HG03060 (cell line): ENCODE results near the gene GEMIN5.

Source experiments
- ATAC-seq: cut with Tn5 transposase; IDR thresholded peaks from one replicate; pipeline ENCODE4 v1.9.1; 2021; ENCODE audit warnings: low read depth, moderate number of reproducible peaks; ENCODE audit not compliant: unreplicated experiment

Gene GEMIN5

DNA sequence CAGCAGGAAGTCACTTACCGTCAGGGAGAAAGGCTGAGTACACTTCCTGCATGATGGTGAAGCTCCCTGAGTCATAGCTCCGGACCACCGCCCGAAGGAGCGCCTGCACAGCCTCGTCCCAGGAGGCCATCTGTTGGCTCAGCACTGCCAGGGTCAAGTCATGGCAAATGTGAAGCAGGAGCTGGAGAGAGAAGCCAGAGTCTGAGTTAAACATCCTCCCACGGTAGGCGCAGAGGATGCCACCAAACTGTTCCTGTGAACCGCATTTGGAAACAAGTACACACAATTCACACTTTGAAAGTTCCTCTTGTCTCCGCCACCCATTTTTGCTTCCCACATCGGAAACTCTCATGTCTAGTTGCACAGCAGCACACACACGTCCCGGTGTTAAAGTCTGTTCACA is 45.6 kb downstream of the GEMIN5 start:
- ATAC-seq = no peak

DNA sequence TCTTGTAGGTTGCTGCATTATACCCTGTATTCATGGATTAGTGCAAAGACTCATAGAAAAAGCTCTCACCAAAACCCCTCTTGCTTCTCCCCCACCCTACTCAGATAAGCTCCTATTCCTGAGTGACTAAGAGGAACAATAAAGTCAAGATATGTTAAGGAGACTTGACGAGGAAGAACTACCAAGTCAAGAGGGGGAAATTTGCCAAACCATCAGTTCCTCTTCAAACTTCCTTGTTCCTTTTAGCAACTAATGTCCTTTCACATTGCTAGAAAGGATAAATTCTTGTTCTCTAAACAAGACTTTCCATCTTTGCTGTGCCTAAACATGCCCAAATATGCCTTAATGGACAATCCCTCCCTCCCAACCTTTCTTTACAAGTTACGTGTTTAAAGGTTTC is 52.6 kb downstream of the GEMIN5 start:
- no peak for ATAC-seq

DNA sequence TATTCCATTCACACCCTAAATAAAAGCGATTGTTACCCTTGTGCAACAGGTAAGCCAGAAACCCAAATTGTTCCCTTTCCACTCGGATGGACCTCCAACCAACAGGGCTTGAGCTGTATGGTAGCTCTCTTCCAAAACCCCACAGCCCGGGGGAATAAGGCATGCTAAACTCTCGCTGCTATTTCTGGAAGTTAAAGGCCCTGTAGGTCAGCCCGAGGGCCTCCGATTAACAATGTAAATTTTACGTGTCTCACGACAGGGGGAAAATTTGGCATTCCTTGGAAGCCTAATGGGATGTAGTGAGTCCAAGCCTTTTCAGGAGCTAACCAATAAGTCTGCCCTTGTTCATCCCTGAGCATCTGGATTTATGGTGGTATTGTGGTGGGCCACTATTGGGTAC is 53.6 kb downstream of the GEMIN5 start:
- no peak for ATAC-seq

DNA sequence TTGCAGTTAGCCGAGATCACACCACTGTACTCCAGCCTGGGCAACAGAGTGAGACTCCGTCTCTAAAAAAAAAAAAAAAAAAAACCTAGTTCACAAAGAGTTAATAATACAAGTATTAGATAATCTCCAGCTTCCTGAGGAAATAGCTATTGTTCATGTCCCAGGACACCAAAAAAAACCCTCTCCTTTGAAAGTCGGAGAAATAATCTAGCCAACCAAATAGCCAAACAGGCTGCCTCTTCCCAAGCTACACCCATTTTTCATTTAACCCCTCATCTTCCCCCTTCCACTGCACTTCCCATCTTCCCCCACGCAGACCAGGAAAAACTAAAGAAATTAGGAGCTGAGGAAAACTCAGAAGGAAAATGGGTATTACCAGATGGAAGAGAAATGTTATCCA is 56.0 kb downstream of the GEMIN5 start:
- no peak for ATAC-seq

DNA sequence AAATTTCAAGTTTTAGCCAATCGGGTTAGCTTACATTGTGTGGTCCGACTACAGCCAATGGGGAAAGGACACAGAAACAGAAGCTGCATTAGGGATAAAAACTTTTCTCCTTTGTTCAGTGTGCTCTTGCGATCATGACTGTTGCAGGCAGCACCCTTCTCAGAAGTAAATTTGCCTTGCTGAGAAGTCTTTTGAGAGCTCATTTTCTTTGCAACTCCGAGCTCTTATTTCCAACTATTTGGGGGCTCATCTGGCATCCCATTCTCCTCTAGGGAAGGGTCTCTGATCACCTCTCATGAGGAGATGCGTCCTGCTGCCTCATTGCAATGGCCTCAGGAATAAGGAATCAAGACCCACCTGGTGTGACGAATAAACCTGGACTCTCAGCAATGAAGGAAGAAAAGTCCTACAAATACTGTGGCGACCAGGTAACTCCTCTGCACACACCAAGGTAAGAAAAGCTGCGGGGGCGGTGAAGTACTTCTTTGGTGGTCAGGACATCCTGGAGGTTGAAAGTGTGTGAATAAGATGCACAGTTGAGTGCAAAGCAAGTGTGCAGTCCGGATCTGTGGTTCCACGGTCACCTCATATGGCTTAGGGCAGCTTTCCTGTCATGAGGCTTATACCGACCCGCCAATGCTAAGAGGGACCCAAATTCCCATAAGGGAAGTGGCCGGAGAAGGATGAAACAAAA is 59.2 kb downstream of the GEMIN5 start:
- ATAC-seq = no peak

DNA sequence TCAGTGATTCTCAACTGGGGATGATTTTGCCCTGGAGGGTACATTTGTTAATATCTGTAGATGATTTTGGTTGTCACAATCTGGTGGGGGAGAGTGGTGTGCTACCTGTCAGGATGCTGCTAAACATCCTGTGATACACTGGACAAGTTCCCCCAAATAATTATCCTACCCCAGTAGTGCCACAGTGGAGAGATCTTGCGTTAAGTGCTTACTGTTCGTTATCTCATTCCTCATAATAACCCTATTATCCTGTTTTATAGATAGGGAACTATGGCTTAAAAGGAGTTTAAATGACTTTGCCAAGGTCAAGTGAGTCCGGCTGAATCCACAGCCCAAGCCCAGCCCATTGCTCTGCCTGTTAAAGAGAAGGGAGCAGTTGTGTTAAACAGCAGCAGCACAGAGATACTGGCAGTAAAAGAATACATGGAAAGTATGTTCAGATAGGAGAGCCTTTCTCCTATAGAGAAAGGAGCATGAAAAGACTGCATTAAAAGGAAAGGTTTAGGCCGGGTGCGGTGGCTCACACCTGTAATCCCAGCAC is 64.2 kb downstream of the GEMIN5 start:
- ATAC-seq = no peak

DNA sequence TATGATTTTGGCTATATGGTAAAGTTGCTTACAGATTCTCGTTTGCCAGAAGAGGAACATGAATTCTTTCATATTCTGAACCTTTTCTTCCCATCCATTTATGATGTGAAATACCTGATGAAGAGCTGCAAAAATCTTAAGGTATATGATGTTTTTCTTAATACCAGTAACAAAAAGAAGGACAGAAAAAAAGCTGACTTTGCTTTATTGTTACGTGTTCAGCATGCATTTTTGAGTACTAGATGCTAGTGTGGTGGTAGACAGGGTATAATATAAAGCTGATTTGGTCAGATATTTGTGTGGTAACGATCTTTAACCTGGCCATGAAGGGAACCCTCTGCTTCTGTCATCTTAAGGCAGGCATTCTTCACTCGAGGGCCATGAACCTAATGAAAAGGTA is 66.3 kb downstream of the GEMIN5 start:
- no peak for ATAC-seq

DNA sequence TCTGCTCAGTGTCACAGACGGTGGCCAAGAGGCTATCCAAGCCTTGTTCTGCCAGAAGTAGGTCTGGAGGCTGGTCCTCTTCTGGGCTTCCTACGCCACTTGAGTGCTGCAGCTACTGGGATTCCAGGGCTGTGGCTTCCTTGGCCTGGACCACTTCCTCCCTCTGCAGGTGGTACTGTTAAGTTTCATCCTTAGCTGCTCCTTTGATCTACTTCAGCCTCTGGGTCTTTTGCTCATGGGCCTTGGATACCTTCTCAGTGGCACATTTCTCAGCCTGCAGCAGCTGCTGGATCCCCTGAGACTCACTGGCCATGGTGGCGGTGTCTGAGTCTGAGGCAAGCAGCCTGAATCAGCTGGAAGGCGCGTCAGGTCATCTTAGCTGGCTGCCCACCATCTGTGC is 69.3 kb downstream of the GEMIN5 start:
- ATAC-seq = no peak

DNA sequence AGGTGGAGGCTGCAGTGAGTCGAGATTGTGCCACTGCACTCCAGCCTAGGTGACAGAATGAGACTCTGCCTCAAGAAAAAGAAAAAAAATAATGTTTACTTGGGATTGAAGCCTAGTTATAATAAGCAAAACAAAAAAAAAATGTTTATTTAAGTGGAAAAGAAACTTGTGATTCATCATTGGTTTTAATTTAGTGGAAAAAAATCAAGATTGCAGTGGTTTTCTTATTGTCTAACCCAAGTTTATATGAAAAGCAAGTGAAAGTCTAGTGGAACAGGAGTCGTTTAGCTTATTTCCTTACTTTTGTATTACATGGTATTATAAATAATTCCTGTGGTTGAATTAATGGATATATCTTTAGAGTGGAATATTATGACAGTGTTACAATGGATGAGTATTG is 71.2 kb downstream of the GEMIN5 start:
- ATAC-seq = no peak

DNA sequence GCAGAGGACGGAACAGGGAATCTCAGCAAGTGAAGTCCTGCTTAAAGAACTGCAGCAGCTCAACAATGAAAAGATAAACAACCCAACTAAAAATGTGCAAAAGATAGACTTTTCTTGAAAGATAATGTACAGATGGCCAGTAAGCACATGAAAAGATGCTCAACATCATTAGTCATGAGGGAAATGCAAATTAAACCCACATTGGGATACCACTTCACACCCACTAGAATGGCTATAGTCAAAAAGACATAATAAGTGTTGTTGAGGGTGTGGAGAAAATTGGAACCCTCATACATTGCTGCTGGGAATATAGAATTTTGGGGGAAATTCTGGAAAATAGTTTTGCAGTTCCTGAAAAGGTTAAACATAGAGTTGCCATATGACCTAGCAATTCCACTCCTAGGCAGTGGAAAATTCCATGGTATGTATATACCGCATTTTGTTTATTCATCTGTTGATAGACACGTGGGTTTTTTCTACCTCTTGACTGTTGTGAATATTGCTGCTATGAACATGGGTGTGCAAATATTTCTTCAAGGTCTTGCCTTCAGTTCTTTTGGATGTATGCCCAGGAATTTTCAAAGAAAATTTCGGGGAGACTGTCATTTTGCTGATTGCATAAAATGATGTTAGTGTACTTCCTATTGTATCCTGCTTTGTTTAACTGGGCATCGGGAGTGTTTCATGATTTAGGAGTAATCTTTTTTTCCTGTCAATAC is 72.4 kb downstream of the GEMIN5 start:
- ATAC-seq = no peak

DNA sequence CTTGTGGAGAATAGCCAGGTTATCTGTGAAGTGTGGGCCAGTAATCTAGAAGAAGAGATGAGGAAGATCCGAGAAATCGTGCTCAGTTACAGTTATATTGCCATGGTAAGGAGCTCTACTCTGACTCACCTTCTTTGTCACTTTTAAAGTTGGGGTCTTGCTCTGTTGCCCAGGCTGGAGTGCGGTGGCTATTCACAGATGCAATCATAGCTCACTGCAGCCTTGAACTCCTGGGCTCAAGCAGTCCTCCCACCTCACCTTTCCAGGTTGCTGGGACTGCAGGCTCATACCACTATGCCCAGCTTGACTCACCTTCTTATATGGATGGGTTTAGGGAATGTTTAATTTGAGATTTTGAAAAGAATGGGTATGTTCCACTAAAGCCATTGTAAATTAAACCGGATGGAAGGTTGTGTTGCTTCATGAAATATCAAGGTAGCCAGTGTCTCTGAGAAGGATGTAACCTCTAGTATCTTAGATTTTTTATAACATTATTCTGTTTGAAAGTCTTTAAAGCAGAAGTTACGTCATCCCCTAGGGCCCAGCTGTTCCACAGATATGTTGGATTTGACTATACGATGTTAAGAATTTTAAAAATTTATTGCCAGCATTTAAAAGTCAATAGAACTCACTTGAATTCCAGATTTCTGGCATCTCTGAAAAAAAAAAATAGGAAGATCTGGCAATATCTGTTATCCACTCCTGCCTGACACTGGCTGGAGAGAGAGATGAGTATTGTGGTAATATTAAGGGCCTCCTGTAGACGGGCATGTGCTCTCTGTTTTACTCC is 74.5 kb downstream of the GEMIN5 start:
- ATAC-seq = no peak

DNA sequence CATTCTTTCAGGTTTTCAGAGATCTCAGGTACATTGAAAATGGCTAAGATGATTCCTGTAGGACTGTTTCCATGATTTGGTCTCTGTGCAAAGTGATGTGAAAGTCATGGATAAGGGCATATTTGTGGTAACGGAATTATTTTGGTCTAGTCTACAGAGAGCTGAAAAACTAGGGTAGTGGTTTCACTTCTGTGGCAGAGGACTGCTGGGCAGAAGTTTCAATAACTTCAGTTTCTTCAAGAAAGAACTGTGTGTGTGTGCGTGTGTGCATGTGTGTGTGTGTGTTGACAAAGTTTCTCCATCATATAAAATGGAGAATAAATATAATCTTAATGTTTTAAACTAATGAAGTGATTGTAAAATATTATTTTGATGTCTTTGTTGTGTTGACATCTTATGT is 75.2 kb downstream of the GEMIN5 start:
- no peak for ATAC-seq

DNA sequence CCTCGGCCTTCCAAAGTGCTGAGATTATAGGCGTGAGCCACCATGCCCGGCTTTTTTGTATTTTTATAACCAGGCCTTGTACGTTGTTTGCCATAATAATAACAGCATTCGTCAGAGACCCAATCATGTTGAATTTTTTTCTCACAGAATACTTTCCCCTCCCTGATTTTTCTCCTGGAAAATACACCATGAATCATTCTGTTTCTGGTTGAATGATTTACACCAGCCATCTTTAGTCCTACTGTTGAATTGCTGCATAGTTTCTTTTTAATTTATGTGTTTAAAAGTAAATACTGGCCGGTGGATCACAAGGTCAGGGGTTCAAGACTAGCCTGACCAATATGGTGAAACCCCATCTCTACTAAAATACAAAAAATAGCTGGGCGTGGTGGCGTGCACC is 76.1 kb downstream of the GEMIN5 start:
- no peak for ATAC-seq

DNA sequence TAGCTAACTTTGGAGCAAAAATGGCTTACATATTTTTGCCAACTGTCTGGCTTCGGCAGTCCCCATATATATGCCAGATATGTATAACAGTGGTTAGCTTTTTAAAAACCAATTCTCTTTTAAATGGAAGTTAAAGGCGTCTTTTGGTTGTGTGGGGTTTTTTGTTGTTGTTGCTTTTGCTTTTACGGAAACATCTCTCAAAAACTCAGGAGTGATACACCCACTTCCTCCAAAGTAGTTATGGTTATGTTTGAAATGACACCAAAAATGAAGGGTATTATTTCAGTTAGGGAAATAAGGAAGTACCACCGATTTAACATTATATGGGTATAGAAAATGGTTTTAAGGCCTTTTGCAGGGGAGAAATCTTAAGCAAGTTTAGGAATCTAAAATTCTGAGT is 77.2 kb downstream of the GEMIN5 start:
- no peak for ATAC-seq

DNA sequence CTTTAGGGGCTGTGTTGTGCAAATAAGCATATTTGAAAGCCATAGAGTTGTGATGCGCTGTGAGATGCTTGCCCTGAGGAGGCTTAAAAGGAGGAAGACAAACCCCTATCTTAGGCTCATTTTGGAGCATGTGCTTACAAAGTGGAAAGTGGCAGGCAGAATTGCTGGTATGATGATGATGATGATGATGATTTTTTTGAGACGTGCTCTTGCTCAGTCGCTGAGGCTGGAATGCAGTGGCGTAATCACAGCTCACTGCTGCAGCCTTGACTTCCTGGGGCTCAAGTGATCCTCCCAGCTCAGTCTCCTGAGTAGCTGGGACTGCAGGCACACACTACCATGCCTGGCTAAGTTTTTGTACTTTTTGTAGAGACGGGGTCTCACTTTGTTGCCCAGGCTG is 77.9 kb downstream of the GEMIN5 start:
- no peak for ATAC-seq

DNA sequence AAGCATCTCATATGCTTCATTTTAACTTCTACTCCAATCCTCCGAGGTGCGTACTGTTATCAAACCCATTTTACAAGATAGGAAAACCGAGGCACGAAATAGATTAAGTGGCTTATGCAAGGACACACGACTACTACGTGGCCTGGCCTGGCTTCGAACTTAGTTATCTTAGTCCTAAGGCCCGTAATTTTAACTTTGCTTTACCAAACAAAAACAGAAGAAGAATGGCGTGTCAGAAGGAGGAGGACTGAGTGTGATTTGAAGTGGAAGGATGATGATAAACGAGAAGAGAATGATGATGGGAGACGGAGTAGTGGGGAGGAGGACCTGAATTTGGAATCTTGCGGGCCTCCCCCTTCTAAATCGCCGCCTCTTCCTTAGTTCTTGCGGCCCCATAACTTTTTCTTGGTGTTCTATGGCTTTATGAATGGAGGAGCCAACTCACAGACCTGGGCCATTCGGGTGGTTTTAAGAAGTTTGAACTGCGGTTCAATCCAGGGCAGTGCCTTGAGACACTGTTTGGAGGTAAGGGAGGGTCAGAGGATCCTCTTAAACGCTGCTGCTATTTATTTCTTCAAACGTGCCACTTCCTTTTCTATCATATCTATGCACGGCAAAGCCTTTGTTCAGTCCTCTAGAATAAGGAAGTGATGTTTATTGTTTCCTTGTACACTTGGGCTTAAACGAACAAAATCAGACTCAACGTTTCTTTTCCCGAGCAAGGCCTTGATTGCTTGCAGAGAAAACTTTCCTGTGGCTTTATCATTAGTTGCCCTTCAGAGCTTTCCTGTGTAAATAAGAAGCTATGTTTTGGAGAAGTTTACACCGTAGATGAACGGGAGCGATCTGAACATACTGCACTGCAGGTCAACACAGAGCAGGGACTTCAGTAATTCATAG is 78.8 kb downstream of the GEMIN5 start:
- ATAC-seq = peak; percentile 18

DNA sequence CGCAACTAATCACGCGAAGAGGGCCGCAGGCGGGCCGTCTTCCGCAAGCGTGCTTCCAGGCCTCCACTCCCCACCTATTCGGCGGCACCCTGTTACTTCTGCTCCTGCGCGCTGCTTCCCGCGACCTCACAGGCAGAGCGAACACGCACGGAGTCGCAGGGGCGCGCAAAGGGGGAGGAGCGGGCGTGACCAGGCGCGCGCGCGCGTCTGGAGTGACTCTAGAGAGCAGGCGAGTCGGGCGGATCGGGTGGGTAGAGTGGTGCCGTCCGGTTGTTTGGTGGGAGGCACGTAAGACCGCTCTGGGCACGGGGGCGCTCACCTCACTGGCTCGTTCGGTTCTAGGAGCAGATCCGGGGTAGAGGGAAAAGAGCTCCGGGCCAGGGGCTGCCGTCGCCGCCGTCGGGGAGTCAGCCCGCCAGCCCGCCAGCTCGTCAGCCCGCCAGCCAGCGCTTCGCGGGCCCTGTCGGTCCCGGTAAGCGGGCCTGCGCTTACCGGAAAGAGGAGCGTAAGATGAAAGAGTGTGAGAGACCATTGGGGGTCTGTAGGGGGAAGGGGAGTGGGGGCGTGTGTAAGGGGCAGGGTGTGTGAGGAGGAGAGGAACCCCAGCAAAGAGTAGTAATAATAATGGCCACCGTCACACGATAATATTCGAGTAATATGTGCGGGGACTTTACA is 79.6 kb downstream of the GEMIN5 start, which contains the start of gene CNOT8:
Gene CNOT8 (plus strand): TSS at position 331 of the 675 bp plus-strand sequence. CDS start 4,652 bp downstream, outside the sequence.
- ATAC-seq = peak; percentile 39

DNA sequence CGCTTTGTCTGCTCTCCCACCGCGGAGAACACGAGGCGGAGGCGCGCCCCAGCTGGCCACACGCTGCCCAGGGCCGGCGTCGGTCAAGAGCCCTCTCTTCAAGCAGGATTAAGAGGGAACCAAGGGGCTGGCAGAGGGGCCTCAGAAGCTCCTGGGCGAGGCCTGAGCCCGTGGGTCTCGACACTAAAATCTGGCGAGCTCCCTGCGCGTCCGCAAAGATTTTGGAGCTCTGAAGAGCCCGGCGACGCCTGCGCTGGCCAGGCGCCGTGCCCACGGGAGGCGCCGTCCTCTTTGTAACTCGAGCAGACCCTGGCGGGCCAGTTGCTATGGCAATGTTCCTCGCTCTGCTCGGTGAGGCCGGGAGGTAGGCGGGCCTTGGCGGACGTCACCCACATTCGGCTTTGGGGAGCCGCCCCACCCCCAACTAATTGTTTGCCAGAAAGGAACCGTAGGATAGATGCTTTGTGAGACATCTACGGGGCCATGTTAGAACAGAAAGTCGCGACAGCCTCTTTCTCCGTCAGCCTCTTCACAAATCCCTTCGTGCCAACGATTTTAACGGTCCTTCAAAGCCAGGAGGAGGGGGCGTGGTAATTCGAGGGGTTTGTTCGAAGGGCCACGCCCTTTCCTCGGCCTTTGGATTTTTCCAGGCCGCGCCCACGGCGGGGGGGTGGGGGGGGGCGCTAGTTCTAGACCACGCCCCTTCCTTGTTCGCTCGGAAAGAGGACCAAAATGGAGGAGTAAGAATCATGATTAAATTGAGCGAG is 80.3 kb downstream of the GEMIN5 start:
- peak; percentile 49 for ATAC-seq

DNA sequence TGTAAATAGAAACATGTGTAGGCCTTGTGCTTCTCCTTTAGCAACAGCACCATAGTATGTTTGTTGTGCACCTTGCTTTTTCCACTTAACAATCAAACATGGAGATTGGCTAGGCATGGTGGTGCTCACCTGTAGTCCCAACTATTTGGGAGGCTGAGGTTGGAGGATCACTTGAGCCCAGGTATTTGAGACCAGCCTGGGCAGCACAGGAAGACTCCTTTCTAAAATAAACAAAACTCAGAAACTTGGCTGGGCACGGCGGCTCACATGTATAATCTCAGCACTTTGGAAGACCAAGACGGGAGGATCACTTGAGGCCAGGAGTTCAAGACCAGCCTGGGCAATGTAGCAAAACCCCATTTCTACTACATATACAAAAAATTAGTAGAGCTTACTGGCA is 86.7 kb downstream of the GEMIN5 start:
- ATAC-seq = no peak
